Peyer's patch (tissue), 4 donors: Measurements from ENCODE around the gene ZSCAN21. TPM values are rescaled to one million over a fixed set of nuclear protein-coding genes. Genes with fewer than 3 reads are reported as not detected.

Experiments used
- DNase-seq, 3 donors: peaks; one replicate each; pipeline ENCODE4 v3.0.0-alpha.2; 2017 to 2019
- H3K27ac ChIP-seq, 4 donors: fragments of 200-600 bp; sonication (generic); one replicate each; pipeline ENCODE4 v1.5.1; 2016 to 2019
- H3K27me3 ChIP-seq, 2 donors: fragments of 200-600 bp; sonication (generic); one replicate each; pipeline ENCODE4 v1.5.1; 2019
- H3K36me3 ChIP-seq, 3 donors: fragments of 200-600 bp; sonication (generic); one replicate each; pipeline ENCODE4 v1.5.1; 2016 to 2019
- H3K4me1 ChIP-seq, 4 donors: fragments of 200-600 bp; sonication (generic); one replicate each; pipeline ENCODE4 v1.5.1; 2016 to 2019
- H3K4me3 ChIP-seq, 4 donors: fragments of 200-600 bp; sonication (generic); 1 replicate in 3 of 4; 2 replicates in 1 of 4; pipeline ENCODE4 v1.5.1; 2016 to 2019; ENCODE audit warnings: mild to moderate bottlenecking in 1 of 4
- H3K9me3 ChIP-seq, 4 donors: fragments of 200-600 bp; sonication (generic); one replicate each; pipeline ENCODE4 v1.5.1; 2016 to 2019; ENCODE audit warnings: mild to moderate bottlenecking in 1 of 4
- CTCF ChIP-seq, 6 experiments: fragments of 450-650 bp in 4 of 6; fragments of 200-600 bp in 2 of 6; sonication (generic) in 1 of 6; IDR thresholded peaks; one replicate each; pipeline ENCODE4 v1.5.1; 2017 to 2019; ENCODE audit warnings: antibody characterized with exemption in 6 of 6, mild to moderate bottlenecking in 3 of 6, moderate library complexity in 1 of 6
- POLR2A ChIP-seq, 2 donors: fragments of 450-650 bp; IDR thresholded peaks; one replicate each; pipeline ENCODE4 v1.5.1; 2017; ENCODE audit warnings: antibody characterized with exemption in 2 of 2, mild to moderate bottlenecking in 2 of 2, moderate library complexity in 2 of 2
- total RNA-seq, 4 donors: library from RNA; depleted of rRNA; stranded (reverse); fragments of >200 nt; gene quantifications; one replicate each; pipeline ENCODE4 v1.1.0, GENCODE V29; 2016

ZSCAN21 gene
- total RNA-seq, 4 donors from 2014 or later: 8.4 to 30.5 (median 12.0) TPM

- H3K36me3 ChIP-seq: peaks cover 0 to 81% (median 0%) of the 10 kb centered on the region in 3 donors
- DNase-seq: no peak
Measured at GRCh38 chr7:100106633-100107032, 57.1 kb downstream of the ZSCAN21 start.

GRCh38 chr7:100107125-100107737 lies 57.7 kb downstream of the ZSCAN21 start:
- Histone ChIP-seq H3K36me3 (peaks cover 0 to 87% (median 0%) of the 10 kb centered on the region in 3 donors), H3K27ac (no peak overlapping the region), H3K4me1 (peaks cover 0 to 6% (median 1%) of the 10 kb centered on the region in 4 donors), H3K9me3 (no peaks in the 10 kb centered on the region), H3K27me3 (no peaks in the 10 kb centered on the region), H3K4me3 (no peak overlapping the region)
- no peak for DNase-seq
- TF ChIP-seq CTCF (IDR thresholded peaks at IDR 0.05): no peak
- no peak for TF ChIP-seq POLR2A (IDR thresholded peaks at IDR 0.05)

More at GRCh38 chr7:100106633-100107032, 57.1 kb downstream of the ZSCAN21 start:
- H3K4me3 ChIP-seq: no peak overlapping the region
- H3K4me1 ChIP-seq: peaks cover 0 to 8% (median 2%) of the 10 kb centered on the region in 4 donors
- H3K9me3 ChIP-seq: no peaks in the 10 kb centered on the region
- H3K27ac ChIP-seq: no peak overlapping the region
- no peak for TF ChIP-seq POLR2A (IDR thresholded peaks at IDR 0.05)
- no peak for TF ChIP-seq CTCF (IDR thresholded peaks at IDR 0.05)
- H3K27me3 ChIP-seq: no peaks in the 10 kb centered on the region

- TF ChIP-seq CTCF (IDR thresholded peaks at IDR 0.05) (no peak), POLR2A (IDR thresholded peaks at IDR 0.05) (no peak)
- no peak overlapping the region for H3K27ac ChIP-seq
- peaks cover 0 to 93% (median 0%) of the 10 kb centered on the region in 3 donors for H3K36me3 ChIP-seq
- H3K4me1 ChIP-seq: no peaks in the 10 kb centered on the region
- DNase-seq: no peak
- H3K9me3 ChIP-seq: no peaks in the 10 kb centered on the region
- H3K27me3 ChIP-seq: no peaks in the 10 kb centered on the region
- H3K4me3 ChIP-seq: no peak overlapping the region
Measured at GRCh38 chr7:100107890-100108289, 58.3 kb downstream of the ZSCAN21 start.

- no peaks in the 10 kb centered on the region for H3K4me1 ChIP-seq
- TF ChIP-seq CTCF (IDR thresholded peaks at IDR 0.05): no peak
- no peak for TF ChIP-seq POLR2A (IDR thresholded peaks at IDR 0.05)
- no peak for DNase-seq
- no peaks in the 10 kb centered on the region for H3K9me3 ChIP-seq
- H3K4me3 ChIP-seq: no peak overlapping the region
- H3K27ac ChIP-seq: no peak overlapping the region
- H3K27me3 ChIP-seq: no peaks in the 10 kb centered on the region
- peaks cover 0 to 94% (median 0%) of the 10 kb centered on the region in 3 donors for H3K36me3 ChIP-seq
Measured at GRCh38 chr7:100109521-100110163, 60.1 kb downstream of the ZSCAN21 start.

GRCh38 chr7:100111156-100111555 lies 61.6 kb downstream of the ZSCAN21 start:
- peaks cover 0 to 81% (median 0%) of the 10 kb centered on the region in 3 donors for H3K36me3 ChIP-seq
- H3K27ac ChIP-seq: no peak overlapping the region
- H3K9me3 ChIP-seq: no peaks in the 10 kb centered on the region
- no peaks in the 10 kb centered on the region for H3K27me3 ChIP-seq
- no peaks in the 10 kb centered on the region for H3K4me1 ChIP-seq
- TF ChIP-seq CTCF (IDR thresholded peaks at IDR 0.05): no peak
- TF ChIP-seq POLR2A (IDR thresholded peaks at IDR 0.05): no peak
- no peak for DNase-seq
- H3K4me3 ChIP-seq: no peak overlapping the region
